ENCODE results near the gene USP40.

The USP40 gene

GRCh38 chr2:233489143-233489542, 77.4 kb downstream of the USP40 start:
- H3K4me3 ChIP-seq (ENCODE audit: low read depth, low read length): no peak overlapping the region
- no peak for DNase-seq (ENCODE audit: low read depth)
- no peak for TF ChIP-seq CTCF (conservative IDR thresholded peaks at IDR 0.05; ENCODE audit: low read depth, low read length)

GRCh38 chr2:233487748-233488345, 78.7 kb downstream of the USP40 start:
- peak; percentile 51 for DNase-seq (ENCODE audit: low read depth)
- no peak for TF ChIP-seq CTCF (conservative IDR thresholded peaks at IDR 0.05; ENCODE audit: low read depth, low read length)
- H3K4me3 ChIP-seq (ENCODE audit: low read depth, low read length): no peak overlapping the region

- TF ChIP-seq CTCF (conservative IDR thresholded peaks at IDR 0.05; ENCODE audit: low read depth, low read length): no peak
- no peak overlapping the region for H3K4me3 ChIP-seq (ENCODE audit: low read depth, low read length)
- peak; percentile 93 for DNase-seq (ENCODE audit: low read depth)
Observed at GRCh38 chr2:233486778-233487552, 79.6 kb downstream of the USP40 start.

GRCh38 chr2:233486357-233486756, 80.2 kb downstream of the USP40 start:
- DNase-seq (ENCODE audit: low read depth): peak; percentile 11
- no peak overlapping the region for H3K4me3 ChIP-seq (ENCODE audit: low read depth, low read length)
- TF ChIP-seq CTCF (conservative IDR thresholded peaks at IDR 0.05; ENCODE audit: low read depth, low read length): no peak

- H3K4me3 ChIP-seq (ENCODE audit: low read depth, low read length): no peak overlapping the region
- DNase-seq (ENCODE audit: low read depth): no peak
- TF ChIP-seq CTCF (conservative IDR thresholded peaks at IDR 0.05; ENCODE audit: low read depth, low read length): no peak
Observed at GRCh38 chr2:233485726-233486125, 80.9 kb downstream of the USP40 start.

GRCh38 chr2:233482616-233483015, 84.0 kb downstream of the USP40 start:
- no peak overlapping the region for H3K4me3 ChIP-seq (ENCODE audit: low read depth, low read length)
- no peak for TF ChIP-seq CTCF (conservative IDR thresholded peaks at IDR 0.05; ENCODE audit: low read depth, low read length)
- no peak for DNase-seq (ENCODE audit: low read depth)
